K562 (cell line): Measurements from ENCODE around the gene CGA.

Experiments used
- GABPA ChIP-seq: fragments of 200-800 bp; sonication (Bioruptor generic); conservative IDR thresholded peaks from 2 replicates; pipeline ENCODE4 v1.6.1; 2016; ENCODE audit warnings: low read depth, missing genetic modification characterization, missing compliant biosample characterization
- PATZ1 ChIP-seq: fragments of 250-450 bp; sonication (Bioruptor Pico); IDR thresholded peaks from 2 replicates; pipeline ENCODE4 v1.5.0; 2020; ENCODE audit warnings: mild to moderate bottlenecking, borderline replicate concordance
- YY1 ChIP-seq, 3 experiments: IDR thresholded peaks; 2 replicates each; pipeline ENCODE4 v1.6.1; 2011; ENCODE audit warnings: low read length in 2 of 3, mild to moderate bottlenecking in 2 of 3, moderate library complexity in 2 of 3, borderline replicate concordance in 1 of 3, control low read depth in 1 of 3, low read depth in 1 of 3; ENCODE audit not compliant: insufficient read depth in 3 of 3, insufficient replicate concordance in 2 of 3, control insufficient read depth in 1 of 3, insufficient read length in 1 of 3; ENCODE audit errors: extremely low read depth in 1 of 3
- TF ChIP-seq, protein P1 (sequence below): sonication (generic); formaldehyde crosslinking; IDR thresholded peaks from 2 replicates; pipeline ENCODE4 v1.8.0; 2023; ENCODE audit warnings: mild to moderate bottlenecking, missing genetic modification reagents
- TF ChIP-seq, protein P2 (sequence below): fragments of 250-450 bp; sonication (Bioruptor Pico); IDR thresholded peaks from 2 replicates; pipeline ENCODE4 v1.5.0; 2021; ENCODE audit warnings: mild to moderate bottlenecking, moderate library complexity
- TF ChIP-seq, protein P3 (sequence below): sonication (generic); formaldehyde crosslinking; IDR thresholded peaks from 2 replicates; pipeline ENCODE4 v1.8.0; 2022; ENCODE audit warnings: mild to moderate bottlenecking, low read depth, missing genetic modification reagents

GRCh38 chr6:87103977-87104601 lies 9.2 kb upstream of the CGA start:
- TF ChIP-seq, protein P1, sequence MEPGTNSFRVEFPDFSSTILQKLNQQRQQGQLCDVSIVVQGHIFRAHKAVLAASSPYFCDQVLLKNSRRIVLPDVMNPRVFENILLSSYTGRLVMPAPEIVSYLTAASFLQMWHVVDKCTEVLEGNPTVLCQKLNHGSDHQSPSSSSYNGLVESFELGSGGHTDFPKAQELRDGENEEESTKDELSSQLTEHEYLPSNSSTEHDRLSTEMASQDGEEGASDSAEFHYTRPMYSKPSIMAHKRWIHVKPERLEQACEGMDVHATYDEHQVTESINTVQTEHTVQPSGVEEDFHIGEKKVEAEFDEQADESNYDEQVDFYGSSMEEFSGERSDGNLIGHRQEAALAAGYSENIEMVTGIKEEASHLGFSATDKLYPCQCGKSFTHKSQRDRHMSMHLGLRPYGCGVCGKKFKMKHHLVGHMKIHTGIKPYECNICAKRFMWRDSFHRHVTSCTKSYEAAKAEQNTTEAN: no peak
- TF ChIP-seq, protein P2, sequence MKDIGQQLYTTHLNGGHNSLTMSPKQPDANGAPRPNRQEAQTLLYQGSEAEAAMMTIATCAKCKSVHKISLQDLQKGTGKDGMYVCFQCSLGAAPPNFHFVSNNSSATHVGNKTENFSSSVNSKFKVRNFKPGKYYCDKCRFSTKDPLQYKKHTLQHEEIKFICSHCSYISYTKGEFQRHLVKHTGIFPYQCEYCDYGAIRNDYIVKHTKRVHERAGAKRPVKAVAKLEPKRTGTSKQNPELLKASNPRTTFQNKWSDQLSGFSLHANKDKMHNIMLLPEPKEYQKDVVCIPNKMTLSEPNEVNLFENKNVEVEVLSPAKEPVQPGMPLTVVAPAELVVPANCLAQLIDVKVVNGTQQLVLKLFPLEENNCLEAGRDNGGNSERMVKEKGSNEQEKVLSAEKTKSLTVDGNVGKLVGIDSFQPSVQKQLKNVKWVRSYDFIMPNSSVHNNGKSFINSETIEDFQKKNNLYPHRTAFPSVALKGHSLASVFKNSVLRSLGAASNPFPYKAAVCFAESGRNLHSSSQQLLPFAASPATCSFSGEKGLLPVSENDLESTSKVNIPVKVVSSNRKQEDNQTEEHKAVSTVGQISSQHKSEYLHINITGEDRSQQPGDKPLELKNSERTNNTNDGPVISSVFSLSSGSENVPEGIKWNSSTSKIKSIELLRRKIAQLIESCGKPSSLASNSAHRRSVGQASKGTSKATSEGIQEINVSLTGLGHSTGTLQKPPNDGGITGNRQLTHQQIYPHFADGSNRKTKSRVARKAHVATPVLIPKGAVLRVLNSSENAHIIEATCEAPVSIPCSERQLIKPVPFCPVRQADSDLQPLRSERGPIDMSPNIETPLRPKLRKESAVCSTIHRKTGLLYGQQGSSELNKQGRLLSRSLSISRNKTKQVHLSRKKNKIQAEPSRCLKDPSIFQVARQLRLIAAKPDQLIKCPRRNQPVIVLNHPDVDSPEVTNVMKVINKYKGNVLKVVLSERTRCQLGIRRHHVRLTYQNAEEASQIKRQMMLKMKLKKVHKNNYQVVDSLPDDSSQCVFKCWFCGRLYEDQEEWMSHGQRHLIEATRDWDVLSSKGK (CRISPR knock-in tag): no peak
- TF ChIP-seq GABPA (tag) (no peak), PATZ1 (CRISPR knock-in tag) (no peak), YY1 (IDR thresholded peaks at IDR 0.05; ENCODE audit: borderline replicate concordance in 1 of 3, control insufficient read depth in 1 of 3, extremely low read depth in 1 of 3, insufficient read depth in 3 of 3, insufficient read length in 1 of 3, insufficient replicate concordance in 2 of 3, low read depth in 1 of 3, low read length in 2 of 3) (no peak)
- TF ChIP-seq, protein P3, sequence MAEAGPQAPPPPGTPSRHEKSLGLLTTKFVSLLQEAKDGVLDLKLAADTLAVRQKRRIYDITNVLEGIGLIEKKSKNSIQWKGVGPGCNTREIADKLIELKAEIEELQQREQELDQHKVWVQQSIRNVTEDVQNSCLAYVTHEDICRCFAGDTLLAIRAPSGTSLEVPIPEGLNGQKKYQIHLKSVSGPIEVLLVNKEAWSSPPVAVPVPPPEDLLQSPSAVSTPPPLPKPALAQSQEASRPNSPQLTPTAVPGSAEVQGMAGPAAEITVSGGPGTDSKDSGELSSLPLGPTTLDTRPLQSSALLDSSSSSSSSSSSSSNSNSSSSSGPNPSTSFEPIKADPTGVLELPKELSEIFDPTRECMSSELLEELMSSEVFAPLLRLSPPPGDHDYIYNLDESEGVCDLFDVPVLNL: no peak
